SK-N-SH (cell line): ENCODE measurements around the gene SGSH. TPM values are rescaled to one million over a fixed set of nuclear protein-coding genes. Genes with fewer than 3 reads are reported as not detected.

Experiments
- CTCF ChIA-PET: fragments of 300-600, 350-600 bp; formaldehyde crosslinking; extraction: SDS; loops from one replicate; lab custom pipeline; 2021; lab: Yijun Ruan, JAX
- POLR2A ChIA-PET: fragments of 350-600 bp; sonication (Branson Sonifier 250); formaldehyde crosslinking; extraction: SDS; loops from one replicate; lab custom pipeline; 2020; ENCODE audit warnings: antibody characterized with exemption, inconsistent platforms; lab: Yijun Ruan, JAX
- DNase-seq: peaks from one replicate; pipeline ENCODE4 v3.0.0; 2012
- H2AFZ ChIP-seq: fragments of 200-600 bp; sonication (generic); 2 replicates; pipeline ENCODE4 v1.8.1; 2016; ENCODE audit warnings: antibody characterized with exemption, mild to moderate bottlenecking, low read depth
- H3F3A ChIP-seq: fragments of 200-600 bp; sonication (generic); replicated peaks from 2 replicates; pipeline ENCODE3; 2016; ENCODE audit warnings: antibody characterized with exemption, mild to moderate bottlenecking; ENCODE audit not compliant: insufficient read depth
- H3K27ac ChIP-seq, 2 experiments: fragments of 200-500 bp in 1 of 2; fragments of 200-600 bp in 1 of 2; sonication (Bioruptor generic) in 1 of 2; sonication (generic), shearing (Covaris generic) in 1 of 2; 2 replicates each; pipeline versions ENCODE4 v1.5.1 to v1.6.1; 2014 to 2016; ENCODE audit warnings: low read depth in 2 of 2, inconsistent platforms in 1 of 2, low read length in 1 of 2, mild to moderate bottlenecking in 1 of 2, mixed read lengths in 1 of 2
- H3K27me3 ChIP-seq: fragments of 200-600 bp; sonication (generic), shearing (Covaris generic); 2 replicates; pipeline ENCODE4 v1.6.1; 2016; ENCODE audit warnings: mixed run types; ENCODE audit not compliant: insufficient read depth
- H3K36me3 ChIP-seq, 2 experiments: fragments of 200-500 bp in 1 of 2; fragments of 200-600 bp in 1 of 2; sonication (Bioruptor generic) in 1 of 2; sonication (generic) in 1 of 2; replicated peaks in 1 of 2; 2 replicates each; pipeline versions ENCODE3 to v1.5.1; 2014 to 2016; ENCODE audit warnings: low read length in 1 of 2, mild to moderate bottlenecking in 1 of 2; ENCODE audit not compliant: insufficient read depth in 2 of 2, control insufficient read depth in 1 of 2
- H3K4me1 ChIP-seq, 2 experiments: fragments of 200-500 bp in 1 of 2; fragments of 200-600 bp in 1 of 2; sonication (Bioruptor generic) in 1 of 2; sonication (generic), shearing (Covaris generic) in 1 of 2; 2 replicates each; pipeline versions ENCODE4 v1.5.1 to v1.6.1; 2014 to 2016; ENCODE audit warnings: low read depth in 1 of 2, low read length in 1 of 2, mixed run types in 1 of 2; ENCODE audit not compliant: insufficient read depth in 2 of 2, control insufficient read depth in 1 of 2
- H3K4me2 ChIP-seq: fragments of 200-600 bp; sonication (generic), shearing (Covaris generic); 2 replicates; pipeline ENCODE4 v1.6.1; 2017; ENCODE audit warnings: mixed run types
- H3K4me3 ChIP-seq, 2 experiments: fragments of 200-500 bp in 1 of 2; fragments of 200-600 bp in 1 of 2; sonication (Bioruptor generic) in 1 of 2; sonication (generic), shearing (Covaris generic) in 1 of 2; 2 replicates each; pipeline versions ENCODE4 v1.5.1 to v1.8.1; 2014 to 2016; ENCODE audit warnings: low read depth in 2 of 2, inconsistent platforms in 1 of 2, low read length in 1 of 2, mild to moderate bottlenecking in 1 of 2, mixed read lengths in 1 of 2, moderate library complexity in 1 of 2
- H3K79me2 ChIP-seq: fragments of 200-600 bp; sonication (generic); 2 replicates; pipeline ENCODE4 v1.8.1; 2017; ENCODE audit warnings: mild to moderate bottlenecking; ENCODE audit not compliant: insufficient read depth
- H3K9ac ChIP-seq: fragments of 200-600 bp; sonication (generic); 2 replicates; pipeline ENCODE4 v1.6.1; 2017; ENCODE audit warnings: mixed run types
- H3K9me2 ChIP-seq: fragments of 200-600 bp; sonication (generic); 2 replicates; pipeline ENCODE4 v1.6.1; 2017; ENCODE audit warnings: mixed run types
- H3K9me3 ChIP-seq: fragments of 200-600 bp; sonication (generic); 2 replicates; pipeline ENCODE4 v1.6.1; 2017; ENCODE audit warnings: mixed run types, mild to moderate bottlenecking, moderate library complexity
- H4K20me1 ChIP-seq: fragments of 200-600 bp; sonication (generic); 2 replicates; pipeline ENCODE4 v1.6.1; 2017; ENCODE audit warnings: mild to moderate bottlenecking, mixed run types; ENCODE audit not compliant: insufficient read depth
- CHD2 ChIP-seq: fragments of 150-350 bp; IDR thresholded peaks from 2 replicates; pipeline ENCODE4 v1.6.1; 2018; ENCODE audit warnings: low read length; ENCODE audit not compliant: partially characterized antibody
- EP300 ChIP-seq, 2 experiments: IDR thresholded peaks; 2 replicates each; pipeline versions ENCODE4 v1.4.0 to v1.6.1; 2012; ENCODE audit warnings: borderline replicate concordance in 1 of 2, low read depth in 1 of 2, low read length in 1 of 2
- EZH2phosphoT487 ChIP-seq: fragments of 200-600 bp; sonication (generic); IDR thresholded peaks from 2 replicates; pipeline ENCODE4 v1.6.1; 2017; ENCODE audit warnings: low read depth, mixed run types, mild to moderate bottlenecking, antibody characterized with exemption, moderate library complexity, borderline replicate concordance
- FOXM1 ChIP-seq: IDR thresholded peaks from 2 replicates; pipeline ENCODE4 v1.4.0; 2012; ENCODE audit warnings: low read depth, mild to moderate bottlenecking
- GATA2 ChIP-seq: sonication (generic); formaldehyde crosslinking; IDR thresholded peaks from 2 replicates; pipeline ENCODE4 v1.5.0; 2020; ENCODE audit warnings: mild to moderate bottlenecking, missing genetic modification reagents
- IRF3 ChIP-seq: fragments of 150-350 bp; IDR thresholded peaks from 2 replicates; pipeline ENCODE4 v1.6.1; 2016; ENCODE audit warnings: mild to moderate bottlenecking, low read depth, low read length
- JUND ChIP-seq: IDR thresholded peaks from 2 replicates; pipeline ENCODE4 v1.4.0; 2012
- MAX ChIP-seq: IDR thresholded peaks from 2 replicates; pipeline ENCODE4 v1.4.0; 2012; ENCODE audit warnings: low read depth
- NRF1 ChIP-seq: IDR thresholded peaks from 2 replicates; pipeline ENCODE4 v1.6.1; 2012; ENCODE audit warnings: low read depth, mild to moderate bottlenecking, low read length
- PBX3 ChIP-seq: IDR thresholded peaks from 2 replicates; pipeline ENCODE4; 2012
- RAD21 ChIP-seq: IDR thresholded peaks from 2 replicates; pipeline ENCODE4 v1.6.1; 2012; ENCODE audit warnings: mild to moderate bottlenecking, low read length
- REST ChIP-seq: IDR thresholded peaks from 2 replicates; pipeline ENCODE4 v1.6.1; 2012; ENCODE audit warnings: mild to moderate bottlenecking, low read depth, low read length, moderate library complexity
- RFX5 ChIP-seq: IDR thresholded peaks from 2 replicates; pipeline ENCODE4 v1.6.1; 2012; ENCODE audit warnings: mild to moderate bottlenecking, improper control_type of control experiment, low read length
- SMC3 ChIP-seq: IDR thresholded peaks from 2 replicates; pipeline ENCODE4 v1.6.1; 2012; ENCODE audit warnings: low read depth, low read length, improper control_type of control experiment
- TCF12 ChIP-seq: IDR thresholded peaks from 2 replicates; pipeline ENCODE4 v1.4.0; 2012
- TEAD4 ChIP-seq: IDR thresholded peaks from 2 replicates; pipeline ENCODE4 v1.4.0; 2012; ENCODE audit warnings: mild to moderate bottlenecking, borderline replicate concordance; ENCODE audit not compliant: insufficient read depth
- YY1 ChIP-seq: IDR thresholded peaks from 2 replicates; pipeline ENCODE4 v1.4.0; 2012; ENCODE audit warnings: low read depth, mild to moderate bottlenecking
- WGBS: methylation state at CpG from one replicate; pipeline ENCODE4 v1.1.6; 2017; ENCODE audit warnings: low lambda C conversion rate; 5-methylcytosine and 5-hydroxymethylcytosine counted together
- polyA plus RNA-seq, 3 experiments: library from polyadenylated mRNA; depleted of rRNA; stranded (reverse); fragments of >200 nt; gene quantifications; 2 replicates each; pipeline ENCODE4 v1.2.3, GENCODE V29; 2012
- TF ChIP-seq, protein P1 (sequence below): fragments of 200-600 bp; sonication (generic); IDR thresholded peaks from 2 replicates; pipeline ENCODE4 v1.6.1; 2017; ENCODE audit warnings: antibody characterized with exemption, mild to moderate bottlenecking, moderate library complexity

Gene SGSH
- polyA plus RNA-seq, 1 of the 3 experiments (the other 2 are of a cell fraction) = 161 TPM

GRCh38 chr17:80191192-80191591 is 28.9 kb downstream of the SGSH start (continued):
- TF ChIP-seq CHD2 (no peak), EP300 (IDR thresholded peaks at IDR 0.05; ENCODE audit: borderline replicate concordance in 1 of 2, low read depth in 1 of 2, low read length in 1 of 2) (no peak), FOXM1 (no peak)

- no peak overlapping the region for H3K9ac ChIP-seq
- no peak for DNase-seq
- H3K4me2 ChIP-seq = no peak overlapping the region
- POLR2A ChIA-PET = no interaction called here
- H3K4me1 ChIP-seq = no peaks in the 10 kb centered on the region; a peak in 1 of 4 replicates
- no peak overlapping the region for H2AFZ ChIP-seq
- H3K27me3 ChIP-seq = 0 out of 2 replicates have a peak, but pooled peaks cover 9% of the 10 kb centered on the region
- H4K20me1 ChIP-seq = no peaks in the 10 kb centered on the region
- H3K4me3 ChIP-seq = no peak overlapping the region
- no peaks in the 10 kb centered on the region for H3K9me3 ChIP-seq
- 79% methylated on average over 9 of the region's 10 CpGs for WGBS
- no peaks in the 10 kb centered on the region for H3K9me2 ChIP-seq
- TF ChIP-seq TEAD4 (no peak), TCF12 (no peak), SMC3 (no peak), EZH2phosphoT487 (no peak), YY1 (no peak), FOXM1 (no peak), RAD21 (no peak), MAX (no peak), IRF3 (no peak), GATA2 (CRISPR knock-in tag) (no peak)
- TF ChIP-seq, all 33 proteins: peak for 0
- no peaks in the 10 kb centered on the region for H3K36me3 ChIP-seq
- no peak overlapping the region for H3K27ac ChIP-seq
- H3F3A ChIP-seq = no peaks in the 10 kb centered on the region
- no peaks in the 10 kb centered on the region for H3K79me2 ChIP-seq
- CTCF ChIA-PET = interaction anchor here (1.1 to 2.0 kb wide), 3 partner anchors 8 to 911 kb away, joined by 3 to 6 read pairs (median 4); no protein-coding TSS in a partner anchor
These were observed 29.4 kb downstream of the SGSH start for GRCh38 chr17:80190716-80191115.

DNA sequence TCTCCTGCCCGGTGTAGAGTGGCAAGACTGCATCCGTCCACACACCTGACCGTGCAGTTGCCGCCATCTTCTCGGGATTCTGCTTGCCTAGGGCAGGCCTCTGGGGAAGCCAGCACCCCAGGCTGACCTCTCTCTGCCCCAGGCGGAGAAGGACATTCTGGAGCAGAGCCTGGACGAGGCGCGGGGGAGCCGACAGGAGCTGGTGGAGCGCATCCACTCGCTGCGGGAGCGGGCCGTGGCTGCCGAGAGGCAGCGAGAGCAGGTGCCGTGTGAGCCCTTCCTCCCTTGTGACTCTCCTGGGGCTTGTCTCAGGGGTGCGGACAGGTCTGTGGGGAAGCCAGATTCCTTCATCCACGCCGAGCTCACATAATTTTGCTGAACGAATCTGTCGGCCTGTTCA is 30.5 kb downstream of the SGSH start:
- ChIA-PET CTCF (interaction anchor here (1.5 kb wide), 1 partner anchor 23 kb away, joined by 3 read pairs; no protein-coding TSS in a partner anchor), POLR2A (no interaction called here)
- no peaks in the 10 kb centered on the region; a peak in 1 of 4 replicates for H3K4me1 ChIP-seq
- no peaks in the 10 kb centered on the region for H3K79me2 ChIP-seq
- 87% methylated on average over 15 of the region's 23 CpGs for WGBS
- H3K27ac ChIP-seq = no peak overlapping the region
- H3F3A ChIP-seq = no peaks in the 10 kb centered on the region
- no peaks in the 10 kb centered on the region for H3K9me3 ChIP-seq
- H3K4me3 ChIP-seq = no peak overlapping the region
- no peak overlapping the region for H3K4me2 ChIP-seq
- 0 out of 2 replicates have a peak, but pooled peaks cover 9% of the 10 kb centered on the region for H3K27me3 ChIP-seq
- H2AFZ ChIP-seq = no peak overlapping the region
- DNase-seq = no peak
- H3K9ac ChIP-seq = no peak overlapping the region
- H3K36me3 ChIP-seq = no peaks in the 10 kb centered on the region
- no peaks in the 10 kb centered on the region for H3K9me2 ChIP-seq
- no peaks in the 10 kb centered on the region for H4K20me1 ChIP-seq
- TF ChIP-seq SMC3 = no peak
- TF ChIP-seq TEAD4 = no peak
- TF ChIP-seq REST = no peak
- no peak for TF ChIP-seq PBX3
- no peak for TF ChIP-seq RAD21
- TF ChIP-seq, protein P1, sequence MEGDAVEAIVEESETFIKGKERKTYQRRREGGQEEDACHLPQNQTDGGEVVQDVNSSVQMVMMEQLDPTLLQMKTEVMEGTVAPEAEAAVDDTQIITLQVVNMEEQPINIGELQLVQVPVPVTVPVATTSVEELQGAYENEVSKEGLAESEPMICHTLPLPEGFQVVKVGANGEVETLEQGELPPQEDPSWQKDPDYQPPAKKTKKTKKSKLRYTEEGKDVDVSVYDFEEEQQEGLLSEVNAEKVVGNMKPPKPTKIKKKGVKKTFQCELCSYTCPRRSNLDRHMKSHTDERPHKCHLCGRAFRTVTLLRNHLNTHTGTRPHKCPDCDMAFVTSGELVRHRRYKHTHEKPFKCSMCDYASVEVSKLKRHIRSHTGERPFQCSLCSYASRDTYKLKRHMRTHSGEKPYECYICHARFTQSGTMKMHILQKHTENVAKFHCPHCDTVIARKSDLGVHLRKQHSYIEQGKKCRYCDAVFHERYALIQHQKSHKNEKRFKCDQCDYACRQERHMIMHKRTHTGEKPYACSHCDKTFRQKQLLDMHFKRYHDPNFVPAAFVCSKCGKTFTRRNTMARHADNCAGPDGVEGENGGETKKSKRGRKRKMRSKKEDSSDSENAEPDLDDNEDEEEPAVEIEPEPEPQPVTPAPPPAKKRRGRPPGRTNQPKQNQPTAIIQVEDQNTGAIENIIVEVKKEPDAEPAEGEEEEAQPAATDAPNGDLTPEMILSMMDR = no peak
- no peak for TF ChIP-seq RFX5
- TF ChIP-seq JUND = no peak
- no peak for TF ChIP-seq NRF1
- no peak for TF ChIP-seq MAX
